Femur (tissue), 1 donor: ENCODE data around the gene KMT2D.
A peak's percentile ranks its signal among the peaks of the same experiment; 100 is the strongest.

Source experiments
- DNase-seq: peaks from one replicate; pipeline ENCODE4 v3.0.0-alpha.2; 2017

Gene KMT2D

DNA sequence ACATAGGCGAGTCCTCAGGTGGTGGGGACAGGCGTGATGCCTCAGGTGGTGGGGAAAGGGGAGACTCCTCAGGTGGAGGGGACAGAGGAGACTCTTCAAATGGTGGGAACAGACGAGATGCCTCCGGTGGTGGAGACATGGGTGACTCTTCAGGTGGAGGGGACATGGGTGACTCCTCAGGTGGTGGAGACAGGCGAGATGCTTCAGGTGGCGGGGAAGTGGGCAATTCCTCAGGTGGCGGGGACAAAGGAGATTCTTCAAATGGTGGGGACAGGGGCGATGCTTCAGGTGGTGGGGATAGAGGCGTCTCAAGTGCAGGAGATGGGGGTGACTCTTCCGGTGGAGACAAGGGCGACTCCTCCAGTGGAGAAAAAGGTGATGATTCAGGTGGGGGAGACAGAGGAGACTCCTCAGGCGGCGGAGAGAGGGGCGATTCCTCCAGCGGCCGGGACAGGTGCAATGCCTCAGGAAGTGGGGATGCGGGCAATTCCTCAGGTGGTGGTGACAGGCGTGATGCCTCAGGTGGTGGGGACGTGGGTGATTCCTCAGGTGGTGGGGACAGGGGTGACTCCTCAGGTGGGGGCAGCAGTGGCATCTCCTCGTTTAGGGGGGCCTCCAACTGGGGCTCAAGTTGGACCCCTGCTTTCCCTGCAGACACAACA lies 8.7 kb downstream of the KMT2D start:
- DNase-seq, result no peak

DNA sequence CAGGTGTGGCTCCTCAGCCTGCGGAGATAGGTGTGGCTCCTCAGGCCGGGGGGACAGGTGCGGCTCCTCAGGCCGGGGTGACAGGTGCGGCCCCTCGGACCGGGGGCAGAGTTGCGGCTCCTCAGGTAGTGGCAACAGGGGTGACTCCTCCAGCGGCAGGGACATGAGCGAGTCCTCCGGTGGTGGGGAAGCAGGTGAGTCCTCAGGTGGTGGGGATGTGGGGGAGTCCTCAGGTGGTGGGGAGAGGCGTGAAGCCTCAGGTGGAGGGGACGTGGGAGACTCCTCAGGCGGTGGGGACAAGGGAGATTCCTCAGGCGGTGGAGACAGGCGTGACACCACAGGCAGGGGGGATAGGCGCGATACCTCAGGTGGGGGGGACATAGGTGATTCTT lies 9.2 kb downstream of the KMT2D start:
- no peak for DNase-seq

DNA sequence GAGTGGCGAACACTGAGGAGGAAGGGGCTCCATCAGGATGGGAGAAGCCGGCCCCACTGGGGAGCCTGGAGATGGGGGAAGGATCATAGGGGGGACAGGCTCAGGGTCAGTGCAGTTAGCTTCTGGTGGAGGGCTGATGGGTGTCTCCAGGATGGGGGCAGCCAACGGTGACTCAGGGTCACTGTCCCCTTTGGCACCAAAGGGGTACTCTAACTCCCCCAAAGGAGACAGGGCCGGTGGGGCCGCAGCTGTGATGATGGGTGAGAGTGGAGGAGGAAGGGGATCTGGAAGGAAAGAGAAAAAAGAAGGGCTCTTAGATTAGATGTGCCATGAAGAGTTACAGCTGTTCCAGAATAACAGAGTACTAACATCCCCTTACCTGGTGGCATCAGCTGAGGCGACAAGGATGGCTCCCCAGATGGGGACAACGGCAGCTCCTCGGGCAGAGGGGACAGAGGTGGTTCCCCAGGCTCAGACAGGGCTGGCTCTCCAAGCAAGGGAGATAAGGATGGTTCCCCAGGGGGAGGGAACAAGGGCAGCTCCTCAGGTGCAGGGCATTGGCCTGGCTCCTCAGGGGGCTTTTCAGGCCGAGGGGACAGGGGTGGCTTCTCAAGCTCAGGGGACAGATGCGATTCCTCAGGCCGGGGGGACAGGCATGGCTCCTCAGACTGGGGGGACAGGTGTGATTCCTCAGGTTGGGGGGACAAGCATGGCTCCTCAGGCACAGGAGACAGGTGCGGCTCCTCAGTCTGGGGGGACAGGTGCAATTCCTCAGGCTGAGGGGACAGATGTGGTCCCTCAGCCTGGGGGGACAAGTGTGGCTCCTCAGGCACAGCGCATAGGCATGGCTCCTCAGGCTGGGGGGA lies 9.9 kb downstream of the KMT2D start:
- no peak for DNase-seq

DNA sequence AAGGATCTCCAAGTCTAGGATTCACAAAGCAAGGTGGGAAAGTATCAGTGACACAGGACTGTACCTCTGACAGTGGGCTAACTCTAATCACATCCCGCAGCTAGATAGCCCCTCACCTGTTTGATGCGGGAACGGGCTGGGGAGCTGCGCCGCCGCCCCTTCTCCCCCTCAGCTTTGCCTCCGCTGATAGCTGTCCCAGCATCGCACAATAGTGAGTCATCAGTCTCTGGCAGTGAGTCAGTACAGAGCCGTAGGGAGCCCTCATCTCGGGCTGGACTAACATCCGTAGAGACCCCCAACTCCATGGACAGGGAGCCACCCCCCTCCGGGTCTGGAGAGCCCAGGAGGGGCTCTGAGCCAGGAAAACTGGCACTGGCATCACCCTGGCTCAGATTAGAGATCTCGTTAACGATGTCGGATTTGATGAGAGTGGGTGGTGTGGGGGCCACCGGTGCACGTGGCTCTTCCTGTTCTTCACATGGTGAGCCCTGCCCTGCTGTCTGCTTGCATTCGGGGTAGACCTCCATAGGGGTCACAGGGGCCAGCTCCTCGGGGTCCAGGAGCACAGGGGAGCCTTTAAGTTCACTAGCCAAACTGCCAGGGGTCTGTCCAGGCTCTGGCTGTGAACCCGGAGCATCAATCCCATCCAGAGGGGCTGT lies 10.9 kb downstream of the KMT2D start:
- DNase-seq, result no peak

DNA sequence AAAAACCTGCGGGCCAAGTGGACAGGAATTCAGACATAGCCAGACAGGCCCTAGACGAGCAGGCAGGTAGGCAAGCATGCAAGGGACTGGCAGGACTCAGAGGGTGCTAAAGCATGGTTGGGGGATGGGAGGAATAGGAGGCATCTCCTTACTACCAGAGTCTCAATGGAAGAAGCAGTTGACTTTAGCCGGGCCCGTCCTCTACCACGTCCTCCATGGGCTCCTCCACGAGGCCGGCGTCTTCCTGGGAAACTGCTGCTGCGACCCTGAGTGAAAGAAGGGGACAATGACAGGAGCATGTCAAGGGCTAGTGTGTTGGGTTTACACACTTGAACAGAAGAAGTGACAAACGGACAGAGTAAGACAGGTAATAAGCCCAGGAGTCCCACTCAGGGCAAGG lies 11.6 kb downstream of the KMT2D start:
- no peak for DNase-seq

DNA sequence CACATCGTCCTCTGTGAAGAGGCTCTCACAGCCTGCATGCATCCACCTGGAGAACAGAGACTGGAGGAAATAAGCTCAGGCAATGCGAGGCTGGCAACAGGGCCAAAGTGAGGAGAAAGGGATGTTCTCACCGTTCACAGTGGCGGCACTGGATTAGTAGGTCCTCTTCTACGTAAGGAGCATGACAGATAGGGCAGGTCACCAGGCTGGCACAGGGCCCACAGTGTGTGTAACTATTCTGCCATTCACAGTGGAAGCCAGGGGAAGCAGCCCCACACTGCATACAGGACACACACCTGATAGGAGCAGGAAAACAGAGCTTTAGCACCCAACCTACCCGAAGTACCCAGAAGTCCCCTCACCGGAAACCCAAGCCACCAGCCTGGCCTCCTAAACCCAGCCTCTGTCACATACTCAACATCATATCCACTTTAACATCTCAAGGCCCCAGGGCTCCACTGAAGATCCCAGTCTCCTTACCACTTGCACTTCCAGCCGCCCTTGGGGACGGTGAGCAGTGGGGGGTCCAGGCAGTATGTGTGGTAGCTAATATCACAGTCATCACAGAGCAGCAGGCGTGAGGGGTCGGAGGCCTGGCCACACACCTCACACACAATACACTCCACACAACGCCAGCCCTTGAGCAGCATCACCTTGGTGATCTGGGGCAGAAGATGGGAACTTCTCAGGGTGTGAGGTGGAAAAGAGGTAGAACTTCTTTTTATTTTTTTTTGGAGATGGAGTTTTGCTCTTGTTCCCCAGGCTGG lies 14.3 kb downstream of the KMT2D start:
- no peak for DNase-seq

DNA sequence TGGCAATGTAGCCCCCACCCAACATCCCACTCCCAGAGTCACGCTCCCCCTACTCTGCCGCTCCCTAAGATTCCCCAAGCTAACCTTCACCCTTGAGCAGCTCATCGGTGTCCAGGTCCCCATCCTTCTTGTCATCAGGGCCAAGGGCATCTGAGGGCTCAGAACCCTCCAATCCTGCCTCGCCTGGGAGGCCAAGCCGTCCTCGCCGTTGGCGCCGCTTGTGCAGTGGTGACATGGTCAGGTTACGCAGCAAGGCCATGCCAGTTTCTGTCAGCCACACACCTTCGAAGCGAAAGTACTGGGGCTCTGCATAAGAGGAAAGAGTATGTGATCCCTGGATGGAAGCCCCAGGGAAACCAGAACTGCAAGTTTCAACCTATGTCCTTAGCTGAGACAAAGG lies 15.9 kb downstream of the KMT2D start:
- no peak for DNase-seq

DNA sequence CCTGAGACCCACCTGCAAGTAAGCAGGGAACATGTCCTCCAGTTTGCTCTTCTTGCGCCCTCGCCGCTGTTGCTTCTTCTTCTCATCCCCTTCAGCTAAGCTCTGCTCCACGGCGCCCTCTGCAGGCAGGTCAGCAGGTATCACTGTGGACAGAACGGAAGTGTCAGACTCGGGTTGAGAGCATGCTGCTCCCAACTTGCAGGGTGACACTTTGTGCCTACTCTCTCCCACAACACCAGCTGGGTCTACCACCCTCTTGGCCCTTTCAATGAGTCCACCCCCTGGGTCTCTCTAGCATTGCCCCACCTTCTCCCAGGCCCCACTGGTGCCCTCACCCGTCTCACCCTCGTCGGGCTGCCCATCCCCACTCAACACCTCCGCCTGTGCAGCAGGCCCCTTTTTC lies 16.7 kb downstream of the KMT2D start:
- DNase-seq, result peak; percentile 63

DNA sequence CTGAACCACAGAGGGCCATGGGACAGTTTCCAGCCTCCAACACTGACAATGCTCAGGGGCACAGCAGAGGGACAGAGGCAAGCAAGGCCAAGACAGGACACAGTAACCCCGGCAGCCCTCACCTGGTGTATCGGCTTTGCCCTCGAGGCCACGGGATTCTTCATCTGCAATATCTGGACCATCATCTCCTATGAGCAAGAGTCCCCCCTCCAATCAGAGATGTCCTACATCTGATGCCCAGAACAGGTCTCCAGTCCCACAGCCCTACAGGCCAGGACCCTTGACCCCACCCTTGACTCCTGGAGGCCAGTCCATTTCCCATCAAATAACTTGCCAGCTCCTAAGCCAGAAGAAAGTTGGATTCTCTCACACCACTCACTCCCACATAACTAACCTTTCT lies 17.4 kb downstream of the KMT2D start:
- DNase-seq, result no peak

DNA sequence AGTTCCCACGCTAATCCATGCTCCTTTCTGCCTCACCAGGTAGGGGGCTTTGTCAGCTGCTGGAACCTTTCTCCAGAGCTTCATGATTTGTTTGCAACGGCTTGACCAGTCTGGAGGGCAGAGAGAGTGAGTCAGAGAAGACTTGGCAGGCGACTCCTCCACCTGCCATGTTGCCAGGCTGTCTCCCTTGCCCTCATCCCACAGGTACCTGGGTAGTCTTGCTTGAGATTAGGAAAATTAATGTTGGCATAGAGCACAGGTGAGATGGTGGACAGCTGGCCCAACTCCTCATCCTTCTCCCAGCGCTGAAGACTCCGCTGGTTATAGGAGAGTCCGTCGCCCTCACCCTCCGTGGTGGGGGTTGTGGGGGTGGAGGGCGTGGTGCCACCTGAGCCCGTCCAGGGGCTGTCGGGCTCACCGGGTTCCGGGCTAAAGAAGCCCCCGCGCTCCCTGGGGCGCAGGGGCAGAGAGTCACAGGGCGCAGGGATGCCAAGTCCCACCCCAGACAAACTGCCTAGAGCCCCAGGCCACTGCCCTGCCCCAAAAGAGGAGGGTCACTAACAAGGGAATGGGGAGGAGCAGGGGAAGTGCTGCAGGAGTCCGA lies 18.6 kb downstream of the KMT2D start:
- DNase-seq, result no peak

DNA sequence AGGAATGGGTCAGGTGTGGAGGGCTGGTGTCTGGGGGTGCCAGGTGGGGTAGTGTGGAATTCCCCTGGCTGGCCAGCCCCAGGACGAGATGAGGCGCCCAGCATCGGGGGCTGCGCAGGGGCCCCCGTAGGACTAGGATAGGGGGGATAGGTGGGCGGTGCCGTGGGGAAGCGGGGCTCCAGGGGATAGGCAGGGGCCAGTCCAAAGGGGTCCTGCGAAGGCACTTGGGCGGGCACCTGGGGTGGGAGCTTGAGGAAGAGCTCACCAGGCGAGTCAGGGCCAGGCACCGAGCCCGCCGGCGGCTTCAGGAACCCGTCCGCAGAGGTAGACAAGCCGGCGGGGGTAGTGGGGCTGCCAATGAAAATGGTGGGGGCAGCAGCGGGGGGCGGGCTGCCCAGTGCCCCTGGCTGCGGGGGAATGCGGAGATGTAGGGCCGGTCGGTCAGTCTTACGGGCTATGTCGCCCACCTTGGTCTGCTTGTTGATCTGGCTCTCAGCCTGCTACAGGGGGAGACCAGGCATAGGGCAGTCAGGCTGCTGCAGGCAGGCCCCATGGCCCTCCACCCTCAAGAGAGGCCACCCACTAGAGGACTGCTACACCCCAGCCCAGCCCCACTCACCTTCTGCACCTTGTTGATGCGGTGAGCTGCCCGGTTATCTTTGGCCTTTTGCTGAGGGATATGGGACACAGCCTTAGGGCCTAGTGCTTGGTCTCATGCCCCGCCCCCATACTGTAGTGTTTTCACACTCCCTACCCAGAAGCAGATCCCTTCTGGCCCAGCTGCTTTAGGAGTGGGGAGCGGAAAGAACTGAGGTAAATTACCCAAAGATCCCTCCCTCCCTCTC lies 19.3 kb downstream of the KMT2D start:
- no peak for DNase-seq

DNA sequence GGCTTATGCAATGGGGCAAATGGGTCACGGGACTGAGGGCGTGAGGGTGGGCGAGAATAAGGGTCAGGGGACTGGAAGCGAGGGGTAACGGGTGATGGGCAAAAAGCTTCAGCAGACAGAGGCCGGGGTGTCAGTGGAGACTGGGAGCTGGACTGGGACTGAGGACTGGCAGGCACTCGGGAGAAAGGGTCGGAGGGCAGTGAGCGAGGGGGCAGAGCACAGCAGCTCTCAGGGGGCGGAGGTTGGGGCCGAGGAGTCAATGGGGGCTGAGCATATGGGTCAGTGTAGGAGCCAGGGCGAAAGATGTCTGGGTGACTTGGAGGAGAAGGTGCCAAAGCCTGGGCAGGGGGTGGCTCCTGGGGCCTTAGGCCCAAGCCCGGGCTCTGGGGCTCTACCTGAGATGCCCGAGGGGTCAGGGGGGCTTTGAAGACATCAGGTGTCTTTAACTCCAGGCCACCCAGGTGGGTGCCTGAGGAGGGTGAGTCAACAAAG lies 20.2 kb downstream of the KMT2D start:
- no peak for DNase-seq

DNA sequence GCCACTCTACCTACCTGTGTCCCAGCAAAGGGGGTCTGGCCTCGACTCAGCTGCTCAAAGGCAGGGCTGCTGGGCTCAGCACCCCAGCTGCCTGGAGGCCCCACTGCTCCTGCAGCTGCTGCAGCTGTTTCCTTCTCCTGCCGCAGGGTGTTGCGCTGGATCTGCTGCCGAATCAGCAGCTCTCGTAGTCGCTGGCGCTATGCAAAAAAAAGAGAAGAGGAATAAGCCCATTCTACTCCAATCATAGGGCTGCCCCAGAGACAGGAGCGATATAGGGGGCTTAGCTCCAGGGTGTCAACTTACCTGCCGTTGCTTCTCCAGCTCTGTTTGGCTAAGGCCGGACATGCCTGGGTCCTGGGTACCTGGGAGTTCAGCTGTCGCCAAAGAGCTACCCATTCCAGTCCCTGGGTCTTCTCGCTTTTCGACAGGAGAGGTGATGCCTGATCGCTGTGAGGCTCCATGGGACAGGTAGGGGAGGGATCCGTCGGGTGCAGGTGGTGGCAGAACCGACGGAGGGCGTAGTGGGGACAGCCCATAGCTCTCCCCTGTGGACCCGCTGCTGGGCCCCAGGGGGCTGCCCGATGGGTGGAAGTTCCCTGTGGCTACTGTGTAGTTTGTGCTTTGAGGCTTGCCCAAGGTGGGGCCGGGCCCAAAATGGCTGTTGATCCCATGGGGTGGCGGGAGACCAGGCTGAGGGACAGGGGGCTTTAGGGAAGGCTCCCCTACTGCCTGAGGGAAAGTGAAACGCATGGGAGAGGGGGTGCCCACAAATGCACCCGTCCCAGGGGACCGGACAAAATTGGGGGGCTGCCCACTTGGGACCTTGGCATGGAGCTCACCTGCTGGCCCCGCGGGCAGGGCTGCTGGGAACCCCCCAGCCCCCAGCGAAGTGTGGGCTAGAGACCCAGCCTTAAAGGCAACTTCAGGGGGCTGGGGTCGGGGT lies 20.9 kb downstream of the KMT2D start:
- DNase-seq, result no peak

DNA sequence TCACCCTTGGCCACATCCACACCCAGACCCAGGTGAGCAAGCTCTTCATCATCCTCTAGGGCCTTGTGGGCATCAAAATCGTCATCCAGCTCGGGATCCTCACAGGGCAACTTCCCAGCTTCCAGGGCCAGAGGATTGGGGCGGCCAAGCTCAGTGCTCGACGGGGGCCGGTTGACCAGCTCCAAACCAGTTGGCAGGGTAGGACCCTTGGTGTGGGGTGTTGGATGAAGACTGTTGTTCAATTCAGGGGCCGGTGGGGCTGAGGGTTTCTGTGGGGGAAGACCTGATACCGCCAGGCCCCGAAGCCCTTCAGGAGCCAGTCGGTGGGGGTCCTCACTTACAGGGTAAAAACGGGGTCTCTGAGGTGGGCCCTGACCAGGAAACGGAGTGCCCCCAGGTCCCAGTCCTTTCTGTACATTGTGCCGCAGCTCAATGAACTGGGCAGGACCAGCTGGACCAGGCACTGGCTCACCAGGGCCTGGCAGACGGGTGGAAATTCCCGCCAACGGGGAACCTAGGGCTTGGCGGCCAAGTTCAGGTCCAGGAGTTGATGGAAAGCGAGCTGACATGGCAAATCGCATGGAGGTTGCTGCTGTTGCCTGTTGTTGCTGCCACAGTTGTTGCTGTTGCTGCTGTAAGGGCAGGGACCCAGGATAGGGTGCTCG lies 22.2 kb downstream of the KMT2D start:
- DNase-seq, result no peak

DNA sequence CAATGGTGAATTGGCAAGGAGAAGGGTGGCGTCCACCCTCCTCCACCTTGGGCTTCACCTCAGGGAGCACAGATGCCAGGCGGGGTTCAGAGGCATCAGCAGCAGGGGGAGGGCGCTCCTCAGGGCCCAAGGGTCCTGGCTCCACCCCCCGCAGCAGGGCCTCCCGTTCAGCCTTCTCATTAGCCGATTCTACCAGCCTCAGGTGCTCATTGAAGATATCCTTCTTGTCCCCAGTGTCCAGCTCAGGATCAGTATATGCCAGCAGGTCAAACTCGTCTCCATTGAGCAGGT lies 22.7 kb downstream of the KMT2D start:
- DNase-seq, result no peak

DNA sequence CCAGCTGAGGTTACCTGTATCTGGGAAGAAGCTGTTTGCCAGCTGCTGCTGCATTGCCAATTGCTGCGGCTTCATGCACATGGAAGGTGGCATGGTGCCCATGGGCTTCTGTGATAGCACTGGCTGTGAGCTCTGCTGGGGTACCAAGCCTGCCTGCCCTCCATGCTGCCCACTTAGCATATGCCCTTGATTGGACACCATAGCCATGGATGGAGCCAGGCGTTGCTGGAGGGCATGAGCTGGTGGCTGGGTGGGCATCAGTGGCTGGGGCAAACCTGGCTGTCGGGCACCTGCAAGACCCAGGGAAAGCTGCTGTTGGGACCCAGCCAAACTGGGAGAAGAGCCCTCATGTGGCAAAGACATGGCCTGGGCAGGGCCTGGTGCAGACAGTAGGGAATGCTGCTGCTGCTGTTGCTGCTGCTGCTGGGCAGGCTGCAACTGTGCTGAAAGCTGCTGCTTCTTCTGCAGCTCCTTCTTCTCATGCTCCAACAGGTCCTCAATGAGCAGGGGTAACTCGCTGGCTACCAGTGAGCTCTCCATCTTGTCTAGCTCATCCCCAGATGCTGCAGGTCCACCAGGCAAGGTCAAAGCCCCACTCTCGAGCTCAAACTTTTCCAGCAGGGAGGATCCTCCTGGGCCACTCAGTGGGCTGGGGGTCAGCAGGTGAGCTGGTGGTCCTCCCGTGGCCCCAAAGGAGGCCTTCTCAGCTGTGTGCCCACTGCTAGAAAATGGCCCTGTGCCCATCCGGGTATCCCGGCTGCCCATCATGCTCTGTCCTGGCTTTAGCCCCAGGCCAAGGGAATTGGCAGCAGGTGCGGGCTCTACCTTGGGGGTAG lies 23.3 kb downstream of the KMT2D start:
- DNase-seq, result no peak

DNA sequence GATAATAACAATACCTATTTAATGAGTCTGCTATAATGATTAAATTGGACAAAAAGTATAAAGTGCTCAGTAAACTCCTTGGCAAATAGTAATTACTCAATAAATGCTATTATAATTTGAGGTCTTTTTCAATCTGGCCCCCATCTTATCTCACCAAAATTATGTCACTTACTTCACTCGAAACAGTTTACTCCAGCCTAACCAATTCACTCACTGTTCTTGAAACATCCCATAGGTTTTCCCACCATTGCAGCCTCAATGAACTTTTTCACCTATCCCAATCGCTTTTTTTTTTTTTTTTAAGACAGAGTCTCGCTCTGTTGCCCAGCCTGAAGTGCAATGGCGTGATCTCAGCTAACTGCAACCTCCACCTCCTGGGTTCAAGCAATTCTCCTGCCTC lies 24.6 kb downstream of the KMT2D start:
- DNase-seq, result no peak

DNA sequence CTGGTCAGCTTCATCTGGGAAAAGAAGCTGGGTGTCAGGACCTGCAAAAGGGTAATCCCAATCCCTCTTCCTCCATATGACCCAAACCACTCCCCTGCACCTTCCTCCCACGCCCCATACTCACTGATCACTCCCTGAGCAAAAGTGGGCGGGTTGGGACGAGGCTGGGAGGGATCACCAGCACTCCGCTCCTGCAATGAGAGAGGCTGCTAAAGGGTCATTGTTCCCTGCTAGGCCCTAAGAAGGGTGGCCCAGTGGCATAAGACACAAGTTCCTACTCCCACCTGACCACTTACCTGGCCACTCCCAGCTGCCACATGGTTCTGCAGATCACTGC lies 26.3 kb downstream of the KMT2D start:
- no peak for DNase-seq

DNA sequence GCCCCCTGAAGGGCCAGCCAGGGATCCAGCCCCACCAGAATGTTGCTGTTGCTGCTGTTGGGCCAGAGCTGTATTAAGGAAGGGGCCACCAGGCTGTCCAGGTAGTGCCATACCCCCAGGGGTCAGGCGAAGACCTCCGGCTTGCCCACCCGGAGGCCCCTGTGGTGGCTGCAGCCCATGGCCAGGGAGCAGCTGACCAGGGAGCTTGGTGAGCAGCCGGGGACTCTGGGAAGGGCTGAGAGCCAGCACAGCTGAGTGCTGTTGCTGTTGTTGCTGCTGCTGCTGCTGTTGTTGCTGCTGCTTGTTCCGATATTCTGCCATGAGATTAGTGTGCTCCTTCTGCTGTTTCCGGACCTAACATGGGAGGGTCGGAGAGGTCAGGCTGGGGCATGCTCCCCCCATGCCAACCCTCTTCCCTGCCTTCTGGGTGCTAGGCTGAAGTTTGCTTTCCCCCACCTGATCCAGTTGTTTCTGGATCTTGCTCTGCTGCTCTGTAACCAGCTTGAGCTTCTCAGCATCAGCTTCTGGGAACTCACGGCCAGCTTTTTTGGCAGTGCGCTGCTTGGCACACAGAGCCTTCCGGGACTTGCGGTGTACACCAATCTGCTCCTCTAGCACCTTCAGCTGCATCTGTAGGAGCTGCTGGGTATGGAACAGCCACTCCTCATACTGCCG lies 26.8 kb downstream of the KMT2D start:
- DNase-seq, result no peak
